ENCODE data around the gene ZNRF3.

Gene ZNRF3

GRCh38 chr22:28977481-28977971 lies 94.2 kb downstream of the ZNRF3 start:
- Mint-ChIP-seq H3K4me3 (no peak overlapping the region), H3K27ac (no peak overlapping the region), H3K9me3 (no peaks in the 10 kb centered on the region), H3K36me3 (ENCODE audit: low read depth) (no peaks in the 10 kb centered on the region), H3K27me3 (ENCODE audit: low read depth) (peaks cover 48% of the 10 kb centered on the region), H3K4me1 (ENCODE audit: low read depth) (no peaks in the 10 kb centered on the region)
- DNase-seq (ENCODE audit: low spot score): no peak

- no peak for DNase-seq (ENCODE audit: low spot score)
- Mint-ChIP-seq H3K4me1 (ENCODE audit: low read depth) (no peaks in the 10 kb centered on the region), H3K9me3 (no peaks in the 10 kb centered on the region), H3K36me3 (ENCODE audit: low read depth) (no peaks in the 10 kb centered on the region), H3K27ac (no peak overlapping the region), H3K27me3 (ENCODE audit: low read depth) (peaks cover 50% of the 10 kb centered on the region), H3K4me3 (no peak overlapping the region)
Observed at GRCh38 chr22:28978158-28978557, 94.8 kb downstream of the ZNRF3 start.

- peaks cover 3% of the 10 kb centered on the region for H3K4me1 Mint-ChIP-seq (ENCODE audit: low read depth)
- H3K27me3 Mint-ChIP-seq (ENCODE audit: low read depth): peaks cover 48% of the 10 kb centered on the region
- DNase-seq (ENCODE audit: low spot score): no peak
- H3K9me3 Mint-ChIP-seq: no peaks in the 10 kb centered on the region
- no peak overlapping the region for H3K4me3 Mint-ChIP-seq
- no peaks in the 10 kb centered on the region for H3K36me3 Mint-ChIP-seq (ENCODE audit: low read depth)
- no peak overlapping the region for H3K27ac Mint-ChIP-seq
Observed at GRCh38 chr22:28978863-28979796, 95.8 kb downstream of the ZNRF3 start.

DNA sequence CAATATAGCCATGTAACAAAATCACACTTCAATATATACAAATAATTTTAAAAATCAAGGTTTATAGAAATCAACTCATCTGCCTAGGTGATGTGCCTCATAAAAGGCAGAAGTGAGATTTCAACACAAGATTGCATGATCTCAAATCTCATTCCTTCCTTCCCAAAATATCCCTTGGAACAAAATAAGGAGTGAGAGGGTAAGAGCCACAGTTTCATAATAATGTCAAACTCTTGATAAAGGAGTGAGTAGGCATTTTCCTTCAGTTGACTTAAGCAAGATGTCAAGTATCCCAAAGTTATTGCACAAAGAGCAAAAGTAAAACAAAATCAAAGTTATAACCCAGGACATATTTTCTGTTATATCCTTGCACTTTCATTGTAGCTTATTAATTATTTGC lies 97.0 kb downstream of the ZNRF3 start:
- no peaks in the 10 kb centered on the region for H3K36me3 Mint-ChIP-seq (ENCODE audit: low read depth)
- H3K4me1 Mint-ChIP-seq (ENCODE audit: low read depth): peaks cover 3% of the 10 kb centered on the region
- peaks cover 4% of the 10 kb centered on the region for H3K9me3 Mint-ChIP-seq
- peaks cover 48% of the 10 kb centered on the region for H3K27me3 Mint-ChIP-seq (ENCODE audit: low read depth)
- DNase-seq (ENCODE audit: low spot score): no peak
- no peak overlapping the region for H3K27ac Mint-ChIP-seq
- H3K4me3 Mint-ChIP-seq: no peak overlapping the region

DNA sequence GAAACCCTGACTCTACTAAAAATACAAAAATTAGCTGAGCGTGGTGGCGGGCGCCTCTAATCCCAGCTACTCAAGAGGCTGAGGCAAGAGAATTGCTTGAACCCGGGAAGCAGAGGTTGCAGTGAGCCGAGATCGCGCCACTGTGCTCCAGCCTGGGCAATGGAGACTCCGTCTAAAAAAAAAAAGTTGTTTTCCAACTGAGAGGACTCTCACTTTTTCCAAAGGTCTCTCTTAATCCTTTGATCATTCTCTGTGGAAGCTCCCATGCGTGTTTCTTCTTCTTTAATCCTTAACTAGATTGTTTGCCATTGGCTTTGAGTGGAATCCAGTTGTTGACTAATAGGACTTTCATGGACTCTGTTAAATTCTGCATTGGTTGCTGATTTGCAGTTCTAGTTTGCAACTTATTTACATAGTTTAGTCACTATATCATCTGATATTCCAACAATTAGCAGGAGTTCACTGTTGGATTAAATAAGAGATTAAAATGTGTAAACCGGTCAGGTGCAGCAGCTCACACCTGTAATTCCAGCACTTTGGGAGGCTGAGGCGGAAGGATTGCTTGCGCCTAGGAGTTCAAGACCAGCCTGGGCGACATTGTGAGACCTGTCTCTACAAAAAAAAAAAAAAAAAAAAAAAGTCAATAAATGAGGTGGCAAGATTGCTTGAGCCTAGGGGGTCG lies 98.6 kb downstream of the ZNRF3 start:
- Mint-ChIP-seq H3K36me3 (ENCODE audit: low read depth) (no peaks in the 10 kb centered on the region), H3K27ac (no peak overlapping the region), H3K9me3 (peaks cover 13% of the 10 kb centered on the region), H3K4me1 (ENCODE audit: low read depth) (peaks cover 3% of the 10 kb centered on the region), H3K27me3 (ENCODE audit: low read depth) (peaks cover 38% of the 10 kb centered on the region), H3K4me3 (no peak overlapping the region)
- DNase-seq (ENCODE audit: low spot score): no peak

DNA sequence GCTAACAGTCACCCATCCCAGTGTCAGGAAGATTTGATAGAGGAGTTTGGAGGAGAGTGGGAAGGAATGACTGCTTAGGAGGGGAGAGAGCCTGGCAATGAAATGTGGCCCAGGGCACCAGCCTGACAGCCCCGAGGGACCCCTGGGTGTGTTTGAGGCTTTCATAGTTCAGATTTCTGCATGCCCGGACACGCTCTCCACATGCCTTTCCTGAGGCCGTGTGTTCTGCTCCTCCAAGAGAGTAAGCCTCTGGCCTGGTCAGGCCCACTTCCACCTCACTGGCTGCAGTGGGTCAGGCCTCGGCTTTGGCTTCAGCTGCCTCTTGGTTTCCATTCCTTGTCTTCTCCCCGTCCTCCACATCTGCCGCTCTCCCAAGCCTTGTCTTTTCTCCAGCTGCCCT lies 99.8 kb downstream of the ZNRF3 start:
- DNase-seq (ENCODE audit: low spot score): no peak
- Mint-ChIP-seq H3K27me3 (ENCODE audit: low read depth) (peaks cover 29% of the 10 kb centered on the region), H3K27ac (no peak overlapping the region), H3K9me3 (peaks cover 13% of the 10 kb centered on the region), H3K36me3 (ENCODE audit: low read depth) (no peaks in the 10 kb centered on the region), H3K4me3 (no peak overlapping the region), H3K4me1 (ENCODE audit: low read depth) (peaks cover 3% of the 10 kb centered on the region)

DNA sequence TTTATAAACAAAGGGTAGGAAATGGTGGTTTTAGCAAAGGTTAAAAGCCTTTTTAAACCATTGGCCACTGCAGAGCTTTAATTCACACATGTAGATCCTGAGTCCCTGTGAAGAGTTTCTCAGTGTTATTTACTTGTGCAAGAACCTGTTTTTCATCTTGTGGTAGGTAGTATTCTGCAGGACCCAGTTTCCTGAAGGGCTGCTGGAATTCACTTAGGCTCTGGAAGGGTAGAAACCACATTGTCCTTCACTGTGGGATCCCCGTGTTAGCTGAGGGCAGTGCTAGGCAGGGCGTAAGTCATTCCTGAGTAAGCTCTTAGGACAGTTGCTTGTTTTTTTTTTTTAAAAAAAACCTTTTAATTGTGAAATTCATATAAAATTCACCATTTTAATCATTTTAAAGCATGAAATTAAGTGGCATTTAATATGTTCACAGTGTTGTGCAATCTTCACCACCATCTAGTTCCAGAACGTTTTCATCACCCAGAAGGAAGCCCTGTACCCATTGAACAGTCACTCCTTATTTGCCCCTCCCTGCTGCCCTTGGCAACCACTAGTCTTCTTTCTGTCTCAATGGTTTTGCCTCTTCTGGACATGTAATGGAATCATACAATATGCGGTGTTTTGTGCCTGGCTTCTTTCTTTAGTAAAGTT lies 100.5 kb downstream of the ZNRF3 start:
- Mint-ChIP-seq H3K9me3 (peaks cover 13% of the 10 kb centered on the region), H3K36me3 (ENCODE audit: low read depth) (no peaks in the 10 kb centered on the region), H3K27ac (no peak overlapping the region), H3K4me3 (no peak overlapping the region), H3K4me1 (ENCODE audit: low read depth) (peaks cover 3% of the 10 kb centered on the region), H3K27me3 (ENCODE audit: low read depth) (peaks cover 23% of the 10 kb centered on the region)
- no peak for DNase-seq (ENCODE audit: low spot score)

GRCh38 chr22:28984482-28985158 lies 101.2 kb downstream of the ZNRF3 start:
- H3K4me1 Mint-ChIP-seq (ENCODE audit: low read depth): peaks cover 3% of the 10 kb centered on the region
- H3K9me3 Mint-ChIP-seq: peaks cover 13% of the 10 kb centered on the region

DNA sequence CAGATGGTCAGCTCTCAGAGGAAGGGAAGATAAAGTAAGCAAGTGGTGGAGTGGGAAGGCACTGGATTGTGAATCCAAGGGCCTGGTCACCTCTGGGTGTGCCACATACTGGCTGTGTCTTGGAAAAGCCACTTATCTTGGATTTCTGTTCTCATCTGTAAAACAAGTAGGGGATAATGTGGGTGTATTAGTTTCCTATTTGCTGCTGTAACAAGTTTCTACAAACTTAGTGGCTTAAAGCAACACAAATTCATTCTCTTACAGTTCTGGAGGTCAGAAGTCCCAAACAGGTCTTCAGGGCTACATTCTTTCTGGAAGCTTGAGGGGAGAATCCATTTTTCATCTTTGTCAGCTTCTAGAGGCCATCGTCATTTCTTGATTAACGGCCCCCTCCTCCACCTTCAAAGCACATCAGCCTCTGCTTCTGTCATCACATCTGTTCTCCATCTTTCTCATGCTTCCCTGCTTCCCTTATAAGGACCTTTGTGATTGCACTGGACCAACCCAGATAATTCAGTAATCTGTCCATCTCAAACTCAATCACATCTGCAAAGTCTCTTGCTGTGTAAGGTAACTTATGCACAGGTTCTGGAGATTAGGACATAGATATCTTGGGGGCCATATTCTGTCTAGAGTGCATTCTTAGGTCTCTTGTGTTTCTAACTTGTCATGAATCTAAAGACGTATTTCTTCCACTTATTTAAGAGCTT lies 102.4 kb downstream of the ZNRF3 start:
- H3K27ac Mint-ChIP-seq: no peak overlapping the region
- no peaks in the 10 kb centered on the region for H3K36me3 Mint-ChIP-seq (ENCODE audit: low read depth)
- H3K27me3 Mint-ChIP-seq (ENCODE audit: low read depth): peaks cover 12% of the 10 kb centered on the region
- peaks cover 13% of the 10 kb centered on the region for H3K9me3 Mint-ChIP-seq
- no peak overlapping the region for H3K4me3 Mint-ChIP-seq
- H3K4me1 Mint-ChIP-seq (ENCODE audit: low read depth): peaks cover 3% of the 10 kb centered on the region
- no peak for DNase-seq (ENCODE audit: low spot score)

More at GRCh38 chr22:28984482-28985158, 101.2 kb downstream of the ZNRF3 start:
- Mint-ChIP-seq H3K27ac (no peak overlapping the region), H3K27me3 (ENCODE audit: low read depth) (peaks cover 16% of the 10 kb centered on the region), H3K36me3 (ENCODE audit: low read depth) (no peaks in the 10 kb centered on the region), H3K4me3 (no peak overlapping the region)
- DNase-seq (ENCODE audit: low spot score): no peak

DNA sequence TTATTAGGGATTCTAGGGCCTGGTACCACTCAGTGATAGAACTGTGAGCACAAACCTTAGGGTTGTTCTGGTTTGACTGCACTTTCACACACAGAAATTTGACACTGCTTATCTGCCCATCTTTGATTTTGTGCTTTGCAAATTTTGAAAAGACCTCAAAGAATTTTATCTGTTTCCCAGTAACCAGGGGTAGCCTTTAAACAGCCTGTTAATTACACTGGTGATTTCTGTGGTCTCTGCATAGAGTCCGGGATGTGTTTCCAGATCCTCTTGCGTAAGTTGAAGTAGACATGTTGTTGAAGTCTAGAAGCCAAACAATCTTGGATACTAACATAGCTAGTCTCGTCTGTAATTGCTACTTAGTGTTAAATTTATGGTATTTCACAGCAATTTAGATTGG lies 103.0 kb downstream of the ZNRF3 start:
- no peaks in the 10 kb centered on the region for H3K36me3 Mint-ChIP-seq (ENCODE audit: low read depth)
- H3K27ac Mint-ChIP-seq: no peak overlapping the region
- H3K9me3 Mint-ChIP-seq: peaks cover 13% of the 10 kb centered on the region
- no peak for DNase-seq (ENCODE audit: low spot score)
- H3K4me1 Mint-ChIP-seq (ENCODE audit: low read depth): peaks cover 3% of the 10 kb centered on the region
- peaks cover 9% of the 10 kb centered on the region for H3K27me3 Mint-ChIP-seq (ENCODE audit: low read depth)
- no peak overlapping the region for H3K4me3 Mint-ChIP-seq

GRCh38 chr22:28988457-28988856 lies 105.1 kb downstream of the ZNRF3 start:
- DNase-seq (ENCODE audit: low spot score): no peak
- peaks cover 6% of the 10 kb centered on the region for H3K27me3 Mint-ChIP-seq (ENCODE audit: low read depth)
- peaks cover 2% of the 10 kb centered on the region for H3K4me1 Mint-ChIP-seq (ENCODE audit: low read depth)
- no peaks in the 10 kb centered on the region for H3K36me3 Mint-ChIP-seq (ENCODE audit: low read depth)
- H3K9me3 Mint-ChIP-seq: peaks cover 13% of the 10 kb centered on the region
- no peak overlapping the region for H3K27ac Mint-ChIP-seq
- no peak overlapping the region for H3K4me3 Mint-ChIP-seq

- H3K27ac Mint-ChIP-seq: no peak overlapping the region
- DNase-seq (ENCODE audit: low spot score): no peak
- H3K4me1 Mint-ChIP-seq (ENCODE audit: low read depth): no peaks in the 10 kb centered on the region
- H3K9me3 Mint-ChIP-seq: peaks cover 13% of the 10 kb centered on the region
- no peaks in the 10 kb centered on the region for H3K36me3 Mint-ChIP-seq (ENCODE audit: low read depth)
- H3K4me3 Mint-ChIP-seq: no peak overlapping the region
- H3K27me3 Mint-ChIP-seq (ENCODE audit: low read depth): peaks cover 5% of the 10 kb centered on the region
Observed at GRCh38 chr22:28989035-28989464, 105.7 kb downstream of the ZNRF3 start.

GRCh38 chr22:28989484-28989883 lies 106.1 kb downstream of the ZNRF3 start:
- peaks cover 5% of the 10 kb centered on the region for H3K27me3 Mint-ChIP-seq (ENCODE audit: low read depth)
- DNase-seq (ENCODE audit: low spot score): no peak
- peaks cover 13% of the 10 kb centered on the region for H3K9me3 Mint-ChIP-seq
- H3K36me3 Mint-ChIP-seq (ENCODE audit: low read depth): no peaks in the 10 kb centered on the region
- H3K4me1 Mint-ChIP-seq (ENCODE audit: low read depth): no peaks in the 10 kb centered on the region
- H3K4me3 Mint-ChIP-seq: no peak overlapping the region
- no peak overlapping the region for H3K27ac Mint-ChIP-seq
